Stimulated activated CD8-positive, alpha-beta memory T cell treated with anti-CD3 and anti-CD28 coated beads, Interleukin-12 subunit alpha, Interleukin-12 subunit beta, amount 100 ng/mL, for 24 hours (primary cell): Measurements from ENCODE around the gene TNFRSF1B.
A peak's percentile ranks its signal among the peaks of the same experiment; 100 is the strongest.
"Not testable (repeated sequence)": the region's sequence is repeated elsewhere in the genome, so short reads cannot be mapped to it uniquely, and the experiment has no call there.

Experiments used
- DNase-seq: peaks from one replicate; pipeline ENCODE4 v3.0.0-alpha.2; 2020; ENCODE audit errors: extremely low read depth

TNFRSF1B gene

GRCh38 chr1:12219800-12220199, 53.0 kb downstream of the TNFRSF1B start:
- DNase-seq: no peak

- no peak for DNase-seq
Observed at GRCh38 chr1:12220890-12221289, 54.1 kb downstream of the TNFRSF1B start.

GRCh38 chr1:12222700-12223099, 55.9 kb downstream of the TNFRSF1B start:
- not testable (repeated sequence) for DNase-seq

- DNase-seq: not testable (repeated sequence)
Observed at GRCh38 chr1:12224092-12224491, 57.3 kb downstream of the TNFRSF1B start.

GRCh38 chr1:12228979-12229378, 62.2 kb downstream of the TNFRSF1B start:
- DNase-seq: no peak

GRCh38 chr1:12229386-12229834, 62.6 kb downstream of the TNFRSF1B start:
- DNase-seq: no peak

GRCh38 chr1:12229835-12230548, 63.2 kb downstream of the TNFRSF1B start, which contains the start of gene VPS13D:
VPS13D (plus strand) TSS chr1:12230030; CDS start chr1:12234267, 4,237 bp downstream.
- peak; percentile 64 for DNase-seq

- DNase-seq: no peak
Observed at GRCh38 chr1:12230549-12231275, 63.9 kb downstream of the TNFRSF1B start.

GRCh38 chr1:12231276-12231595, 64.4 kb downstream of the TNFRSF1B start:
- DNase-seq: no peak

- no peak for DNase-seq
Observed at GRCh38 chr1:12232221-12232620, 65.4 kb downstream of the TNFRSF1B start.

- no peak for DNase-seq
Observed at GRCh38 chr1:12244078-12244477, 77.3 kb downstream of the TNFRSF1B start.

- no peak for DNase-seq
Observed at GRCh38 chr1:12244585-12244984, 77.8 kb downstream of the TNFRSF1B start.

GRCh38 chr1:12245116-12245515, 78.3 kb downstream of the TNFRSF1B start:
- DNase-seq: no peak

- no peak for DNase-seq
Observed at GRCh38 chr1:12245733-12246132, 78.9 kb downstream of the TNFRSF1B start.

GRCh38 chr1:12246584-12246983, 79.8 kb downstream of the TNFRSF1B start:
- DNase-seq: no peak

GRCh38 chr1:12249181-12249580, 82.4 kb downstream of the TNFRSF1B start:
- DNase-seq: no peak

GRCh38 chr1:12249748-12250147, 83.0 kb downstream of the TNFRSF1B start:
- no peak for DNase-seq

GRCh38 chr1:12251442-12251841, 84.7 kb downstream of the TNFRSF1B start:
- DNase-seq: no peak

- no peak for DNase-seq
Observed at GRCh38 chr1:12255913-12256312, 89.1 kb downstream of the TNFRSF1B start.

GRCh38 chr1:12258272-12258671, 91.5 kb downstream of the TNFRSF1B start:
- DNase-seq: no peak
